NK-92 treated with Interleukin-12 subunit alpha and Interleukin-12 subunit beta, amount 100 ng/mL, for 24 hours (cell line): Measurements from ENCODE around the gene PIK3IP1.

ENCODE experiments used
- DNase-seq: peaks from one replicate; lab custom pipeline; 2025; lab: John Stamatoyannopoulos, UW

The PIK3IP1 gene

GRCh38 chr22:31278626-31279326 is 13.5 kb downstream of the PIK3IP1 start:
- DNase-seq: no peak

- DNase-seq: no peak
These were observed 14.1 kb downstream of the PIK3IP1 start for GRCh38 chr22:31278151-31278621.

GRCh38 chr22:31277741-31278140 is 14.5 kb downstream of the PIK3IP1 start:
- no peak for DNase-seq

GRCh38 chr22:31276426-31277167 is 15.7 kb downstream of the PIK3IP1 start:
- DNase-seq: no peak

- no peak for DNase-seq
These were observed 16.7 kb downstream of the PIK3IP1 start for GRCh38 chr22:31275576-31275975.

GRCh38 chr22:31275018-31275417 is 17.3 kb downstream of the PIK3IP1 start:
- DNase-seq: no peak

GRCh38 chr22:31274017-31274416 is 18.3 kb downstream of the PIK3IP1 start:
- no peak for DNase-seq

GRCh38 chr22:31272522-31273446 is 19.5 kb downstream of the PIK3IP1 start:
- no peak for DNase-seq

GRCh38 chr22:31271485-31271884 is 20.8 kb downstream of the PIK3IP1 start:
- DNase-seq: no peak

GRCh38 chr22:31271026-31271425 is 21.3 kb downstream of the PIK3IP1 start:
- DNase-seq: no peak

GRCh38 chr22:31269892-31270579 is 22.3 kb downstream of the PIK3IP1 start:
- DNase-seq: no peak

- DNase-seq: no peak
These were observed 24.0 kb downstream of the PIK3IP1 start for GRCh38 chr22:31268281-31268680.

- DNase-seq: no peak
These were observed 28.2 kb downstream of the PIK3IP1 start for GRCh38 chr22:31263896-31264640.

GRCh38 chr22:31262312-31263133 is 29.8 kb downstream of the PIK3IP1 start:
- no peak for DNase-seq

GRCh38 chr22:31260474-31260856 is 31.8 kb downstream of the PIK3IP1 start:
- no peak for DNase-seq

GRCh38 chr22:31259798-31260473 is 32.4 kb downstream of the PIK3IP1 start:
- no peak for DNase-seq

GRCh38 chr22:31253949-31254348 is 38.3 kb downstream of the PIK3IP1 start:
- no peak for DNase-seq

- DNase-seq: no peak
These were observed 41.3 kb downstream of the PIK3IP1 start for GRCh38 chr22:31250740-31251600.
